H9 (cell line): Measurements from ENCODE around the gene NCL. TPM values are rescaled to one million over a fixed set of nuclear protein-coding genes. Genes with fewer than 3 reads are reported as not detected.

Experiments
- DNase-seq: peaks from one replicate; pipeline ENCODE4 v3.0.0-alpha.2; 2017
- H2AFZ ChIP-seq: one replicate; pipeline ENCODE4 v1.6.1; 2013; ENCODE audit warnings: mild to moderate bottlenecking, low read length, control low read depth, moderate library complexity
- H2AK5ac ChIP-seq: 2 replicates; pipeline ENCODE4 v1.6.1; 2013; ENCODE audit warnings: low read length, control low read depth, mixed read lengths; ENCODE audit not compliant: insufficient read length
- H2BK120ac ChIP-seq: one replicate; pipeline ENCODE4 v1.6.1; 2013; ENCODE audit warnings: low read depth, mild to moderate bottlenecking, low read length, control low read depth, inconsistent platforms; ENCODE audit not compliant: poor library complexity, severe bottlenecking
- H2BK12ac ChIP-seq: 2 replicates; pipeline ENCODE4 v1.6.1; 2013; ENCODE audit warnings: low read length, control low read depth, mixed read lengths, low read depth; ENCODE audit not compliant: insufficient read length
- H2BK15ac ChIP-seq: 2 replicates; pipeline ENCODE4 v1.6.1; 2013; ENCODE audit warnings: low read depth, low read length, control low read depth
- H2BK20ac ChIP-seq: one replicate; pipeline ENCODE4 v1.6.1; 2013; ENCODE audit warnings: low read depth, mild to moderate bottlenecking, low read length, control low read depth, inconsistent platforms; ENCODE audit not compliant: poor library complexity, severe bottlenecking
- H2BK5ac ChIP-seq: 2 replicates; pipeline ENCODE4 v1.6.1; 2013; ENCODE audit warnings: low read length, control low read depth, mixed read lengths; ENCODE audit not compliant: insufficient read length
- H3K14ac ChIP-seq: 2 replicates; pipeline ENCODE4 v1.6.1; 2013; ENCODE audit warnings: low read length, control low read depth; ENCODE audit not compliant: insufficient read depth
- H3K18ac ChIP-seq: 2 replicates; pipeline ENCODE4 v1.6.1; 2013; ENCODE audit warnings: low read depth, mild to moderate bottlenecking, mixed read lengths, low read length, control low read depth; ENCODE audit not compliant: insufficient read length
- H3K23ac ChIP-seq: 2 replicates; pipeline ENCODE4 v1.6.1; 2013; ENCODE audit warnings: low read length, control low read depth, mixed read lengths, low read depth; ENCODE audit not compliant: insufficient read length
- H3K23me2 ChIP-seq: 2 replicates; pipeline ENCODE4 v1.6.1; 2013; ENCODE audit warnings: low read depth, mild to moderate bottlenecking, mixed read lengths, low read length, control low read depth; ENCODE audit not compliant: insufficient read length, poor library complexity, severe bottlenecking
- H3K27ac ChIP-seq: 2 replicates; pipeline ENCODE4 v1.5.1; 2013; ENCODE audit warnings: low read length, control low read depth, mixed read lengths, low read depth; ENCODE audit not compliant: insufficient read length
- H3K27me3 ChIP-seq: 2 replicates; pipeline ENCODE4 v1.6.1; 2013; ENCODE audit warnings: low read length, control low read depth, inconsistent platforms; ENCODE audit not compliant: insufficient read depth
- H3K4ac ChIP-seq: 2 replicates; pipeline ENCODE4 v1.6.1; 2013; ENCODE audit warnings: low read depth, mild to moderate bottlenecking, control low read depth, inconsistent platforms, low read length, moderate library complexity
- H3K4me1 ChIP-seq: 2 replicates; pipeline ENCODE4 v1.6.1; 2013; ENCODE audit warnings: low read length, control low read depth, inconsistent platforms; ENCODE audit not compliant: insufficient read depth
- H3K4me2 ChIP-seq: 2 replicates; pipeline ENCODE4 v1.6.1; 2013; ENCODE audit warnings: low read length, control low read depth, mixed read lengths; ENCODE audit not compliant: insufficient read length, insufficient read depth
- H3K56ac ChIP-seq: 2 replicates; pipeline ENCODE4 v1.6.1; 2013; ENCODE audit warnings: low read depth, mild to moderate bottlenecking, mixed read lengths, low read length, control low read depth; ENCODE audit not compliant: insufficient read length
- H3K79me1 ChIP-seq: 2 replicates; pipeline ENCODE4 v1.6.1; 2013; ENCODE audit warnings: low read depth, mild to moderate bottlenecking, moderate library complexity, low read length, control low read depth, inconsistent platforms; ENCODE audit not compliant: insufficient read depth, poor library complexity, severe bottlenecking
- H3K79me2 ChIP-seq: 2 replicates; pipeline ENCODE4 v1.6.1; 2013; ENCODE audit warnings: low read length, control low read depth, inconsistent platforms; ENCODE audit not compliant: insufficient read depth
- H3K9ac ChIP-seq: 2 replicates; pipeline ENCODE4 v1.6.1; 2013; ENCODE audit warnings: low read length, control low read depth, mixed read lengths; ENCODE audit not compliant: insufficient read length; ENCODE audit errors: extremely low read depth
- H3K9me3 ChIP-seq: one replicate; pipeline ENCODE4 v1.6.1; 2013; ENCODE audit warnings: low read depth, low read length, inconsistent platforms; ENCODE audit not compliant: control insufficient read depth
- H3T11ph ChIP-seq: one replicate; pipeline ENCODE4 v1.6.1; 2013; ENCODE audit warnings: mild to moderate bottlenecking, low read length, control low read depth, inconsistent platforms
- H4K20me1 ChIP-seq: one replicate; pipeline ENCODE4 v1.6.1; 2013; ENCODE audit not compliant: control insufficient read depth, insufficient read length, insufficient read depth
- H4K5ac ChIP-seq: 2 replicates; pipeline ENCODE4 v1.6.1; 2013; ENCODE audit warnings: low read depth, mild to moderate bottlenecking, mixed read lengths, low read length, control low read depth; ENCODE audit not compliant: insufficient read length
- H4K8ac ChIP-seq: replicated peaks from 2 replicates; pipeline ENCODE4 v1.6.1; 2013; ENCODE audit warnings: low read length, control low read depth, mixed read lengths, low read depth; ENCODE audit not compliant: insufficient read length
- H4K91ac ChIP-seq: 2 replicates; pipeline ENCODE4 v1.6.1; 2013; ENCODE audit warnings: low read depth, mild to moderate bottlenecking, moderate library complexity, mixed read lengths, low read length, control low read depth; ENCODE audit not compliant: insufficient read length
- H3K27ac Mint-ChIP-seq, 3 experiments: 2 replicates in 2 of 3; 3 replicates in 1 of 3; pipeline ENCODE4 v1.8.0; 2020 to 2021; ENCODE audit warnings: mixed read lengths in 3 of 3, mild to moderate bottlenecking in 1 of 3, moderate library complexity in 1 of 3
- H3K27me3 Mint-ChIP-seq: 2 replicates; pipeline ENCODE4 v1.8.0; 2021; ENCODE audit warnings: low read depth, mild to moderate bottlenecking, moderate library complexity, mixed read lengths
- H3K36me3 Mint-ChIP-seq, 3 experiments: 2 replicates in 2 of 3; 3 replicates in 1 of 3; pipeline ENCODE4 v1.8.0; 2020 to 2021; ENCODE audit warnings: low read depth in 3 of 3, mixed read lengths in 3 of 3; ENCODE audit not compliant: insufficient read depth in 1 of 3
- H3K4me1 Mint-ChIP-seq, 2 experiments: 2 replicates each; pipeline ENCODE4 v1.8.0; 2020; ENCODE audit warnings: mixed read lengths in 2 of 2
- H3K4me3 Mint-ChIP-seq, 2 experiments: 2 replicates in 1 of 2; 3 replicates in 1 of 2; pipeline ENCODE4 v1.8.0; 2020 to 2021; ENCODE audit warnings: mild to moderate bottlenecking in 2 of 2, mixed read lengths in 2 of 2, moderate library complexity in 1 of 2
- H3K9me3 Mint-ChIP-seq, 2 experiments: 2 replicates in 1 of 2; 3 replicates in 1 of 2; pipeline ENCODE4 v1.8.0; 2020; ENCODE audit warnings: mild to moderate bottlenecking in 2 of 2, mixed read lengths in 2 of 2, moderate library complexity in 1 of 2
- WGBS: extraction: QIAGEN DNeasy Blood & Tissue Kit; methylation state at CpG from one replicate; pipeline ENCODE4 v1.1.7; 2013; ENCODE audit warnings: missing lambda C conversion rate, low lambda C conversion rate, mixed read lengths; ENCODE audit not compliant: insufficient read length; ENCODE audit errors: extremely low coverage; 5-methylcytosine and 5-hydroxymethylcytosine counted together
- total RNA-seq: library from RNA; stranded (reverse); gene quantifications from 2 replicates; pipeline ENCODE4 v1.2.1, GENCODE V29; 2021
- TF ChIP-seq, protein P1 (sequence below): fragments of 200-600 bp; sonication (generic); conservative IDR thresholded peaks from 3 replicates; pipeline ENCODE4 v1.8.0; 2021; ENCODE audit warnings: antibody characterized with exemption, mild to moderate bottlenecking

NCL gene
- total RNA-seq, 1 experiment from 2014 or later: 1,269 TPM

DNA sequence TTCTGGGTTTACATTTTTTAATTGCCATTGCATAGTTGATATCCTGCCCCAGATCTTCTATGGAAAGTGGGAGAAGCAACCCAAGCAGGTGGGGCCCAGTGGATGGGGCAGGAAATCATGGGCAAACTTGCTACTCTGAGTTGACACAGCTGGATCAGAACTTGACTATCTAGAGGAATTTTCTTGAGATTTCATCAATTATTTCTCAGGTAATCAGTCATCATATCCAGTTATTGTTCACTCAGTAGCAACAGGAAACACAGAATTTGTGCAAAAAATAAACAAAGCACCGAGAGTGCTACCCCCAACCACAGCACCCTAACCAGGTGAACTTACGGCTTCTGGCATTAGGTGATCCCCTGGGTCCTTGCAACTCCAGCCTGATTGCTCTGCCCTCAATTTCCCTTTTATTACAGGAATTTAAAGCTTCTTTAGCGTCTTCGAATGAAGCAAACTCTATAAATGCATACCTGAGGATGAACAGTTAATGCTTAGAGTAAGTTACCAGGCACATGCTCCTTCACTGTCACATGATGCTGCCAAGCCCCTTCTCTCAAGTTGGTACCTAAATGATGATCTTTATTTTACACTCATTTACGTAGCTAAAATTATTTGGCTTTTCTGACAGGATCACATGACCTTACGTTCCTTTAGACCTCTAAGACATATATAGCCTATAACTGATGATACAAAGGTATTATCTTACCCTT is 7.8 kb downstream of the NCL start:
- no peak overlapping the region for H3K4me3 Mint-ChIP-seq
- Histone ChIP-seq H4K20me1 (no peaks in the 10 kb centered on the region), H3K79me2 (peaks cover 2% of the 10 kb centered on the region; the same call in 1 of the 2 replicates), H2BK15ac (no peak overlapping the region), H3K4me1 (no peaks in the 10 kb centered on the region), H3T11ph (no peak overlapping the region), H3K9ac (no peak overlapping the region), H3K79me1 (peaks cover 4% of the 10 kb centered on the region), H3K14ac (no peak overlapping the region), H2AK5ac (no peak overlapping the region), H2BK12ac (no peak overlapping the region), H4K8ac (no peak overlapping the region), H3K27me3 (no peaks in the 10 kb centered on the region), H2BK20ac (no peak overlapping the region), H4K5ac (no peak overlapping the region), H3K23me2 (no peaks in the 10 kb centered on the region), H2AFZ (no peak overlapping the region), H3K9me3 (no peaks in the 10 kb centered on the region), H3K18ac (no peak overlapping the region), H4K91ac (no peak overlapping the region), H2BK5ac (no peak overlapping the region), H2BK120ac (no peak overlapping the region), H3K27ac (no peak overlapping the region), H3K56ac (no peak overlapping the region), H3K23ac (no peak overlapping the region), H3K4ac (no peak overlapping the region), H3K4me2 (no peak overlapping the region)
- peaks cover 36 to 38% of the 10 kb centered on the region in 2 experiments for H3K4me1 Mint-ChIP-seq
- TF ChIP-seq, protein P1, sequence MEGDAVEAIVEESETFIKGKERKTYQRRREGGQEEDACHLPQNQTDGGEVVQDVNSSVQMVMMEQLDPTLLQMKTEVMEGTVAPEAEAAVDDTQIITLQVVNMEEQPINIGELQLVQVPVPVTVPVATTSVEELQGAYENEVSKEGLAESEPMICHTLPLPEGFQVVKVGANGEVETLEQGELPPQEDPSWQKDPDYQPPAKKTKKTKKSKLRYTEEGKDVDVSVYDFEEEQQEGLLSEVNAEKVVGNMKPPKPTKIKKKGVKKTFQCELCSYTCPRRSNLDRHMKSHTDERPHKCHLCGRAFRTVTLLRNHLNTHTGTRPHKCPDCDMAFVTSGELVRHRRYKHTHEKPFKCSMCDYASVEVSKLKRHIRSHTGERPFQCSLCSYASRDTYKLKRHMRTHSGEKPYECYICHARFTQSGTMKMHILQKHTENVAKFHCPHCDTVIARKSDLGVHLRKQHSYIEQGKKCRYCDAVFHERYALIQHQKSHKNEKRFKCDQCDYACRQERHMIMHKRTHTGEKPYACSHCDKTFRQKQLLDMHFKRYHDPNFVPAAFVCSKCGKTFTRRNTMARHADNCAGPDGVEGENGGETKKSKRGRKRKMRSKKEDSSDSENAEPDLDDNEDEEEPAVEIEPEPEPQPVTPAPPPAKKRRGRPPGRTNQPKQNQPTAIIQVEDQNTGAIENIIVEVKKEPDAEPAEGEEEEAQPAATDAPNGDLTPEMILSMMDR: no peak
- no peak for DNase-seq
- peak overlapping the region in 1 of 3 experiments; percentile 61; a peak in 2 of 7 replicates for H3K27ac Mint-ChIP-seq
- no peaks in the 10 kb centered on the region; the same call in 1 of the 2 replicates for H3K27me3 Mint-ChIP-seq
- peaks cover 75 to 99% (median 82%) of the 10 kb centered on the region in 3 experiments for H3K36me3 Mint-ChIP-seq
- H3K9me3 Mint-ChIP-seq: no peaks in the 10 kb centered on the region; a peak in 1 of 5 replicates
- WGBS: no CpG with 5 or more reads among the region's 6 CpGs
